KG1 (cell line): ENCODE results near the gene CCDC184.
"Not testable (repeated sequence)": the region's sequence is repeated elsewhere in the genome, so short reads cannot be mapped to it uniquely, and the experiment has no call there.

ENCODE experiments used
- DNase-seq: peaks from one replicate; lab custom pipeline; 2025; lab: John Stamatoyannopoulos, UW

Gene CCDC184

GRCh38 chr12:48203192-48203591, 19.7 kb downstream of the CCDC184 start, which contains the start of gene OR10AD1:
TSS of gene OR10AD1 (minus strand) at chr12:48203292. CDS start at chr12:48203292, 0 bp downstream.
- no peak for DNase-seq

DNA sequence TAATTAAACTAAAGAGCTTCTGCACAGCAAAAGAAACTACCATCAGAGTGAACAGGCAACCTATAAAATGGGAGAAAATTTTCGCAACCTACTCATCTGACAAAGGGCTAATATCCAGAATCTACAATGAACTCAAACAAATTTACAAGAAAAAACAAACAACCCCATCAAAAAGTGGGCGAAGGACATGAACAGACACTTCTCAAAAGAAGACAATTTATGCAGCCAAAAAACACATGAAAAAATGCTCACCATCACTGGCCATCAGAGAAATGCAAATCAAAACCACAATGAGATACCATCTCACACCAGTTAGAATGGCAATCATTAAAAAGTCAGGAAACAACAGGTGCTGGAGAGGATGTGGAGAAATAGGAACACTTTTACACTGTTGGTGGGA, 26.1 kb downstream of the CCDC184 start:
- DNase-seq: not testable (repeated sequence)

- DNase-seq: no peak
Measured at GRCh38 chr12:48216785-48217184, 33.3 kb downstream of the CCDC184 start.

GRCh38 chr12:48219631-48220030, 36.2 kb downstream of the CCDC184 start:
- DNase-seq: no peak

DNA sequence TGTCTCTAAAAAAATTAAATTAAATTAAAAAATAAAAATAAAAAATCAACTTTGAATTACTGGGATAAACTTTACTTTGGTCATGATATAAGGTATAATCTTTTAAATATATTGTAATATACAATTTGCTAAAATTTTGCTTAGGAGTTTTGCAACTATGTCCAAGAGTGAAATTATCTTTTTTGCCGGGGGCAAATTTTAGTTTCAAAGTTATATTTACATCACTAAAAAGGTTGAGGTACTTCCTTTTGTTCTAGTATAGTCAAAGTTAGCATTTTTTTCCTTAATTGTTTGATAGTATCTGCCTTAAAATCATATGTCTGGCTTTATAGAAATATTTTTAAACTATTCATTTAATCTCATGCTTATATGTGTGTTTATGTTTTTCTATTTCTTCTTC, 37.3 kb downstream of the CCDC184 start:
- no peak for DNase-seq

GRCh38 chr12:48221645-48222044, 38.2 kb downstream of the CCDC184 start:
- DNase-seq: no peak

GRCh38 chr12:48224533-48224932, 41.1 kb downstream of the CCDC184 start:
- DNase-seq: not testable (repeated sequence)

DNA sequence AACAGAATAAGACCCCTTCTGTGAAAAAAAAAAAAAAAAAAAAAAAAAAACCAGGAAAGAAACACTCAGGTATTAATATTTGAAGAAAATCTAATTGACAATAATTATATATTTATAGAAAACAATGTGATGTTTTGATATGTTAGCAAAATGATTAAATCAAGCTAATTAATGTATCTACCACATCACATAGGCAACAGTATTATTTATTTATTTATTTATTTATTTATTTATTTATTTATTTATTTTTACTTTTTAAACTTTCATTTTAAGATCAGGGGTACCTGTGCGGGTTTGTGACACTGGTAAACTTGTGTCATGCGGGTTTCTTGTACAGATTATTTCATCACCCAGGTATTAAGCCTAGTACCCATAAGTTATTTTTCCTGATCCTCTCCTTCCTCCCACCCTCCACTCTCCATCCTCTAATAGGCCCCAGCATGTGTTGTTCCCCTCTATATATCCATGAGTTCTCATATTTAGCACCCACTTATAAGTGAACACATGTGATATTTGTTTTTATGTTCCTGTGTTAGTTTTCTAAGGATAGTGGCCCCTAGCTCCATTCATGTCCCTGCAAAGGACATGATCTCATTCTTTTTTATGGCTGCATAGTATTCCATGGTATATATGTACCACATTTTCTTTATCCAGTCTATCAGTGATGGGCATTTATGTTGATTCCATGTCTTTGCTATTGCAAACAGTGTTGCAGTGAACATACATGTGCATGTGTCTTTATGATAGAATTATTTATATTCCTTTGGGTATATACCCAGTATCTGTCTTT, 47.9 kb downstream of the CCDC184 start:
- DNase-seq: not testable (repeated sequence)
